ENCODE results near the gene PLEKHM2. TPM values are rescaled to one million over a fixed set of nuclear protein-coding genes. Genes with fewer than 3 reads are reported as not detected.

PLEKHM2 gene
- polyA plus RNA-seq, 1 donor from 2014 or later: 40.1 TPM

GRCh38 chr1:15733726-15734226 lies 49.7 kb downstream of the PLEKHM2 start:
- Histone ChIP-seq H2AFZ (ENCODE audit: low read depth, low read length) (no peak overlapping the region), H3K9ac (ENCODE audit: low read length) (no peak overlapping the region), H3K4me3 (ENCODE audit: low read length) (no peak overlapping the region), H3K79me2 (replicated peaks; ENCODE audit: insufficient read depth, low read length) (no peaks in the 10 kb centered on the region), H3F3A (ENCODE audit: insufficient read depth, low read length, poor library complexity, severe bottlenecking) (no peaks in the 10 kb centered on the region), H3K27me3 (ENCODE audit: insufficient read depth, low read depth, low read length) (no peaks in the 10 kb centered on the region), H3K9me2 (ENCODE audit: insufficient read depth, low read length) (no peaks in the 10 kb centered on the region), H3K36me3 (ENCODE audit: insufficient read depth, low read length) (no peaks in the 10 kb centered on the region), H3K9me3 (ENCODE audit: low read length) (no peaks in the 10 kb centered on the region), H4K20me1 (ENCODE audit: insufficient read depth) (no peaks in the 10 kb centered on the region), H3K27ac (ENCODE audit: low read length) (no peak overlapping the region), H3K4me2 (ENCODE audit: low read length) (no peak overlapping the region)
- TF ChIP-seq EZH2 (IDR thresholded peaks at IDR 0.05; ENCODE audit: borderline replicate concordance, insufficient read depth, low read length, poor library complexity, severe bottlenecking) (no peak), POLR2AphosphoS5 (IDR thresholded peaks at IDR 0.05) (no peak), EP300 (conservative IDR thresholded peaks at IDR 0.05; ENCODE audit: poor library complexity, severe bottlenecking) (no peak), REST (IDR thresholded peaks at IDR 0.05; ENCODE audit: borderline replicate concordance) (no peak), CTCF (IDR thresholded peaks at IDR 0.05; ENCODE audit: poor library complexity, severe bottlenecking) (no peak), SMC3 (conservative IDR thresholded peaks at IDR 0.05; ENCODE audit: poor library complexity) (no peak), TAF1 (IDR thresholded peaks at IDR 0.05; ENCODE audit: low read depth) (no peak), RAD21 (conservative IDR thresholded peaks at IDR 0.05) (no peak), MXI1 (conservative IDR thresholded peaks at IDR 0.05; ENCODE audit: poor library complexity, severe bottlenecking) (no peak)

GRCh38 chr1:15734296-15734695 lies 50.2 kb downstream of the PLEKHM2 start:
- Histone ChIP-seq H2AFZ (ENCODE audit: low read depth, low read length) (no peak overlapping the region), H3K9ac (ENCODE audit: low read length) (no peak overlapping the region), H3K4me3 (ENCODE audit: low read length) (no peak overlapping the region), H3K79me2 (replicated peaks; ENCODE audit: insufficient read depth, low read length) (no peaks in the 10 kb centered on the region), H3K27me3 (ENCODE audit: insufficient read depth, low read depth, low read length) (no peaks in the 10 kb centered on the region), H4K20me1 (ENCODE audit: insufficient read depth) (no peaks in the 10 kb centered on the region), H3K36me3 (ENCODE audit: insufficient read depth, low read length) (no peaks in the 10 kb centered on the region), H3K9me2 (ENCODE audit: insufficient read depth, low read length) (no peaks in the 10 kb centered on the region), H3K27ac (ENCODE audit: low read length) (no peak overlapping the region), H3K4me2 (ENCODE audit: low read length) (no peak overlapping the region), H3F3A (ENCODE audit: insufficient read depth, low read length, poor library complexity, severe bottlenecking) (no peaks in the 10 kb centered on the region), H3K9me3 (ENCODE audit: low read length) (no peaks in the 10 kb centered on the region)
- TF ChIP-seq RAD21 (conservative IDR thresholded peaks at IDR 0.05) (no peak), REST (IDR thresholded peaks at IDR 0.05; ENCODE audit: borderline replicate concordance) (no peak), MXI1 (conservative IDR thresholded peaks at IDR 0.05; ENCODE audit: poor library complexity, severe bottlenecking) (no peak)
